Suprapubic skin (tissue), 3 donors: ENCODE data around the gene CMPK1.

Source experiments
- EP300 ChIP-seq: sonication (generic); formaldehyde crosslinking; IDR thresholded peaks from one replicate; pipeline ENCODE4 v1.6.1; 2017; ENCODE audit warnings: antibody characterized with exemption
- POLR2A ChIP-seq, 2 donors: fragments of 450-650 bp; IDR thresholded peaks; one replicate each; pipeline ENCODE4 v1.6.1; 2017; ENCODE audit warnings: antibody characterized with exemption in 2 of 2, mild to moderate bottlenecking in 2 of 2, moderate library complexity in 2 of 2
- TF ChIP-seq, protein P1 (sequence below), 2 donors: fragments of 200-600 bp in 1 of 2; fragments of 450-650 bp in 1 of 2; sonication (generic) in 1 of 2; IDR thresholded peaks; one replicate each; pipeline ENCODE4 v1.5.1; 2016 to 2019; ENCODE audit warnings: antibody characterized with exemption in 2 of 2, mild to moderate bottlenecking in 1 of 2, moderate library complexity in 1 of 2

DNA sequence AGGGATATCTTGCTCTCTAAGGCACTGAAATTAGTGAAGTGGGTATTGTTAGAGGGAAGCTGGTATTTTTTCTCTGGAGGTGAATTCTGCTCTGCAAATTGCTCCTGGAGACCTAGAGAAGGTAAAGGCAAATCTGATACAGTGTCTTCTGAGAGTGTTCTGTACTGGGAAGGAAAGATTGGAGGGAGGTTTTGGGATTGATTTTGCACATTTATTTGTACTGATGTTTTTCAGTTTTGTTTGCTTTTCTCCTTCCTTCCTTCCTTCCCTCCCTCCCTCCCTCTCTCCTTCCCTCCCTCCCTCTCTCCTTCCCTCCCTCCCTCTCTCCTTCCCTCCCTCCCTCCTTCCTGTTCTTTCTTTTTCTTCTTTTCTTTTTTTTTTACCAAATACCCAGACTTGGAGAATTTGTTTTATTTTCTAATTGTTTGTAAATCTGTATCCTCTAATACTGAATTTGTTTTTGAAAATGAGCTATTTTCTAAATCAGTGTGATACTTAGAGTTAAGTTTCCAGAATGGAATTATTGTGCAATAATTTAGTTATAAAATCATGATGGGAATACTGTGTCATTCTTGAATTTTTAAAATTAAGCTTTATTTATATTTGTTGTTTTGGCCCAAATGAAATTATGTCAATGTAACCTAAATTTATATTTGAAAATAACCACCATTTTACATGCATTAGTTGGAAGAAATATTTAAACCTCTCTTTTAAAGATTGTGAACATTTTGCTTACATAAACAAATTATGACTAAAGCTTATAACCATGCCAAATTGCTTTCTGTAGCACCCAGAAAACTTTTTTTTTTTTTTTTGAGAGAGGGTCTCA, 4.9 kb downstream of the CMPK1 start:
- TF ChIP-seq EP300, result no peak
- TF ChIP-seq, protein P1, sequence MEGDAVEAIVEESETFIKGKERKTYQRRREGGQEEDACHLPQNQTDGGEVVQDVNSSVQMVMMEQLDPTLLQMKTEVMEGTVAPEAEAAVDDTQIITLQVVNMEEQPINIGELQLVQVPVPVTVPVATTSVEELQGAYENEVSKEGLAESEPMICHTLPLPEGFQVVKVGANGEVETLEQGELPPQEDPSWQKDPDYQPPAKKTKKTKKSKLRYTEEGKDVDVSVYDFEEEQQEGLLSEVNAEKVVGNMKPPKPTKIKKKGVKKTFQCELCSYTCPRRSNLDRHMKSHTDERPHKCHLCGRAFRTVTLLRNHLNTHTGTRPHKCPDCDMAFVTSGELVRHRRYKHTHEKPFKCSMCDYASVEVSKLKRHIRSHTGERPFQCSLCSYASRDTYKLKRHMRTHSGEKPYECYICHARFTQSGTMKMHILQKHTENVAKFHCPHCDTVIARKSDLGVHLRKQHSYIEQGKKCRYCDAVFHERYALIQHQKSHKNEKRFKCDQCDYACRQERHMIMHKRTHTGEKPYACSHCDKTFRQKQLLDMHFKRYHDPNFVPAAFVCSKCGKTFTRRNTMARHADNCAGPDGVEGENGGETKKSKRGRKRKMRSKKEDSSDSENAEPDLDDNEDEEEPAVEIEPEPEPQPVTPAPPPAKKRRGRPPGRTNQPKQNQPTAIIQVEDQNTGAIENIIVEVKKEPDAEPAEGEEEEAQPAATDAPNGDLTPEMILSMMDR (IDR thresholded peaks at IDR 0.05), result no peak
- no peak for TF ChIP-seq POLR2A (IDR thresholded peaks at IDR 0.05)
